ENCODE data around the gene CORO2A.

CORO2A gene

DNA sequence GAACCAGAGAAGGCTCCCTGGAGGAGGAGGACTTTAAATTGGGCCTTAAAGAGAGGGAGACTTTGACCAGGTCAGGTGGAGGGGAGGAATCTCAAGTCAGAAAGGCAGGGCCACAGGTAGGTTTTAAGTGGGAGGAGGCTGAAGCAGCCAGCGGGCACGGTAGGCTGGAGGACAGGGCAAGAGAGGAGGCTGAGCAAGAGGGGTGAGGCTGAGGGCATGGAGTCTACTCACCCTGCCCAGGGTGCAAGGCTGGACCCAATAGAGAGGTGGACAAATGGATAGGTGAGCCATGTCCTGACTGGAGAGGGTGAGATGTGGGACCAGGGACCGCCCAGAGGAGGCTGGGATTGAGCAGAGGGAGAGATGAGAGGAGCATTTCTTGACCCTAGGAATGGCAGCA lies 47.8 kb downstream of the CORO2A start:
- DNase-seq, result no peak
- Histone ChIP-seq H4K8ac (ENCODE audit: low read length) (no peak overlapping the region), H3K27ac (ENCODE audit: low read length, poor library complexity, severe bottlenecking) (no peak overlapping the region), H3K9me3 (ENCODE audit: control insufficient read depth, low read length) (no peaks in the 10 kb centered on the region), H3K18ac (ENCODE audit: low read depth in 1 of 2, low read length in 2 of 2) (no peak overlapping the region), H3K9ac (ENCODE audit: low read length) (no peak overlapping the region), H2BK120ac (ENCODE audit: low read depth, low read length) (no peak overlapping the region), H3K4ac (ENCODE audit: low read depth in 1 of 2, low read length in 2 of 2) (no peak overlapping the region), H3K27me3 (ENCODE audit: control insufficient read depth in 1 of 2, insufficient read depth in 1 of 2, low read length in 2 of 2) (peaks cover 4 to 7% of the 10 kb centered on the region in 2 experiments), H3K36me3 (ENCODE audit: control insufficient read depth in 1 of 2, insufficient read depth in 2 of 2, low read depth in 1 of 2, low read length in 2 of 2) (no peaks in the 10 kb centered on the region), H2BK5ac (ENCODE audit: low read depth, low read length, poor library complexity, severe bottlenecking) (no peak overlapping the region), H3K4me1 (ENCODE audit: control insufficient read depth, insufficient read depth, low read depth, low read length) (peaks cover 5% of the 10 kb centered on the region), H3K79me1 (replicated peaks; ENCODE audit: low read length, poor library complexity, severe bottlenecking) (no peaks in the 10 kb centered on the region), H3K23ac (ENCODE audit: low read length in 2 of 2) (no peak overlapping the region), H3K4me3 (ENCODE audit: insufficient read depth in 1 of 2, low read depth in 1 of 2, low read length in 2 of 2) (no peak overlapping the region), H4K91ac (ENCODE audit: low read length) (no peak overlapping the region), H2BK15ac (ENCODE audit: low read depth, poor library complexity, severe bottlenecking) (no peak overlapping the region), H2AFZ (ENCODE audit: low read depth, low read length) (no peak overlapping the region), H3K4me2 (ENCODE audit: low read length, poor library complexity, severe bottlenecking) (no peak overlapping the region), H2BK12ac (ENCODE audit: low read length in 2 of 2) (no peak overlapping the region), H2AK5ac (ENCODE audit: low read length, severe bottlenecking) (no peak overlapping the region), H3K14ac (ENCODE audit: low read length in 2 of 2) (peak overlapping the region in 1 of 2 experiments; percentile 4)
- WGBS, result 98% methylated on average over 2 of the region's 3 CpGs

DNA sequence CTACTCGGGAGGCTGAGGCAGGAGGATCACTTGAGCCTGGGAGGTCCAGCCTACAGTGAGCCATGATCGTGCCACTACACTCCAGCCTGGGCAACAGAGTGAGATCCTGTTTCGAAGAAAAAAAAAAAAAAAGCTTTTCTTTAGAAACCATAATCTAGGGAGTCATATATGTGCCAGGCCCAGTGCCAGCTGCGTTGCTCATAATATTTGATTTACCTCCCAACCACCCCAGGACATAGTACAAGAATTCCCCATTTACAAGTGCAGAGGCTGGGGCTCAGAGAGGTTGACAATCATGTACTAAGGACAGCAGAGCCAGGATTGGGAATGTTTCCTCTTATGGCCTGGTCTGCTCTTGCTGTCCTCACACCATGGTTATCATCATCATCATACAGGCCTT lies 48.4 kb downstream of the CORO2A start:
- no peaks in the 10 kb centered on the region for H3K79me1 ChIP-seq (replicated peaks; ENCODE audit: low read length, poor library complexity, severe bottlenecking)
- H3K18ac ChIP-seq (ENCODE audit: low read depth in 1 of 2, low read length in 2 of 2), result no peak overlapping the region

GRCh38 chr9:98142925-98143481 lies 49.4 kb downstream of the CORO2A start:
- Histone ChIP-seq H2BK5ac (ENCODE audit: low read depth, low read length, poor library complexity, severe bottlenecking) (no peak overlapping the region), H3K4me2 (ENCODE audit: low read length, poor library complexity, severe bottlenecking) (no peak overlapping the region), H3K18ac (ENCODE audit: low read depth in 1 of 2, low read length in 2 of 2) (no peak overlapping the region), H2BK15ac (ENCODE audit: low read depth, poor library complexity, severe bottlenecking) (no peak overlapping the region), H3K36me3 (ENCODE audit: control insufficient read depth in 1 of 2, insufficient read depth in 2 of 2, low read depth in 1 of 2, low read length in 2 of 2) (no peaks in the 10 kb centered on the region), H3K9ac (ENCODE audit: low read length) (no peak overlapping the region), H3K23ac (ENCODE audit: low read length in 2 of 2) (no peak overlapping the region), H2BK12ac (ENCODE audit: low read length in 2 of 2) (no peak overlapping the region), H2BK120ac (ENCODE audit: low read depth, low read length) (no peak overlapping the region), H3K27ac (ENCODE audit: low read length, poor library complexity, severe bottlenecking) (no peak overlapping the region), H3K14ac (ENCODE audit: low read length in 2 of 2) (no peak overlapping the region), H4K91ac (ENCODE audit: low read length) (no peak overlapping the region), H4K8ac (ENCODE audit: low read length) (no peak overlapping the region), H2AFZ (ENCODE audit: low read depth, low read length) (no peak overlapping the region), H2AK5ac (ENCODE audit: low read length, severe bottlenecking) (no peak overlapping the region), H3K4me3 (ENCODE audit: insufficient read depth in 1 of 2, low read depth in 1 of 2, low read length in 2 of 2) (no peak overlapping the region), H3K27me3 (ENCODE audit: control insufficient read depth in 1 of 2, insufficient read depth in 1 of 2, low read length in 2 of 2) (peaks cover 0 to 4% of the 10 kb centered on the region in 2 experiments), H3K9me3 (ENCODE audit: control insufficient read depth, low read length) (no peaks in the 10 kb centered on the region), H3K79me1 (replicated peaks; ENCODE audit: low read length, poor library complexity, severe bottlenecking) (no peaks in the 10 kb centered on the region), H3K4ac (ENCODE audit: low read depth in 1 of 2, low read length in 2 of 2) (no peak overlapping the region), H3K4me1 (ENCODE audit: control insufficient read depth, insufficient read depth, low read depth, low read length) (peaks cover 5% of the 10 kb centered on the region)
- WGBS, result 87% methylated on average over 8 of the region's 8 CpGs
- DNase-seq, result no peak

More for the DNA sequence above, 48.4 kb downstream of the CORO2A start:
- H4K8ac ChIP-seq (ENCODE audit: low read length), result no peak overlapping the region
- H3K36me3 ChIP-seq (ENCODE audit: control insufficient read depth in 1 of 2, insufficient read depth in 2 of 2, low read depth in 1 of 2, low read length in 2 of 2), result no peaks in the 10 kb centered on the region
- no peaks in the 10 kb centered on the region for H3K9me3 ChIP-seq (ENCODE audit: control insufficient read depth, low read length)
- H3K4ac ChIP-seq (ENCODE audit: low read depth in 1 of 2, low read length in 2 of 2), result no peak overlapping the region
- peaks cover 4% of the 10 kb centered on the region in 2 experiments for H3K27me3 ChIP-seq (ENCODE audit: control insufficient read depth in 1 of 2, insufficient read depth in 1 of 2, low read length in 2 of 2)
- no peak overlapping the region for H2BK15ac ChIP-seq (ENCODE audit: low read depth, poor library complexity, severe bottlenecking)
- H3K9ac ChIP-seq (ENCODE audit: low read length), result no peak overlapping the region
- no peak overlapping the region for H3K23ac ChIP-seq (ENCODE audit: low read length in 2 of 2)
- no peak overlapping the region for H2AK5ac ChIP-seq (ENCODE audit: low read length, severe bottlenecking)
- no peak overlapping the region for H2BK12ac ChIP-seq (ENCODE audit: low read length in 2 of 2)
- H3K4me2 ChIP-seq (ENCODE audit: low read length, poor library complexity, severe bottlenecking), result no peak overlapping the region
- H2BK120ac ChIP-seq (ENCODE audit: low read depth, low read length), result no peak overlapping the region
- H3K14ac ChIP-seq (ENCODE audit: low read length in 2 of 2), result no peak overlapping the region
- H3K27ac ChIP-seq (ENCODE audit: low read length, poor library complexity, severe bottlenecking), result no peak overlapping the region
- H3K4me1 ChIP-seq (ENCODE audit: control insufficient read depth, insufficient read depth, low read depth, low read length), result peaks cover 5% of the 10 kb centered on the region
- no peak overlapping the region for H2BK5ac ChIP-seq (ENCODE audit: low read depth, low read length, poor library complexity, severe bottlenecking)
- DNase-seq, result no peak
- no peak overlapping the region for H3K4me3 ChIP-seq (ENCODE audit: insufficient read depth in 1 of 2, low read depth in 1 of 2, low read length in 2 of 2)
- H2AFZ ChIP-seq (ENCODE audit: low read depth, low read length), result no peak overlapping the region
- WGBS, result 95% methylated on average over 3 of the region's 4 CpGs
- no peak overlapping the region for H4K91ac ChIP-seq (ENCODE audit: low read length)

DNA sequence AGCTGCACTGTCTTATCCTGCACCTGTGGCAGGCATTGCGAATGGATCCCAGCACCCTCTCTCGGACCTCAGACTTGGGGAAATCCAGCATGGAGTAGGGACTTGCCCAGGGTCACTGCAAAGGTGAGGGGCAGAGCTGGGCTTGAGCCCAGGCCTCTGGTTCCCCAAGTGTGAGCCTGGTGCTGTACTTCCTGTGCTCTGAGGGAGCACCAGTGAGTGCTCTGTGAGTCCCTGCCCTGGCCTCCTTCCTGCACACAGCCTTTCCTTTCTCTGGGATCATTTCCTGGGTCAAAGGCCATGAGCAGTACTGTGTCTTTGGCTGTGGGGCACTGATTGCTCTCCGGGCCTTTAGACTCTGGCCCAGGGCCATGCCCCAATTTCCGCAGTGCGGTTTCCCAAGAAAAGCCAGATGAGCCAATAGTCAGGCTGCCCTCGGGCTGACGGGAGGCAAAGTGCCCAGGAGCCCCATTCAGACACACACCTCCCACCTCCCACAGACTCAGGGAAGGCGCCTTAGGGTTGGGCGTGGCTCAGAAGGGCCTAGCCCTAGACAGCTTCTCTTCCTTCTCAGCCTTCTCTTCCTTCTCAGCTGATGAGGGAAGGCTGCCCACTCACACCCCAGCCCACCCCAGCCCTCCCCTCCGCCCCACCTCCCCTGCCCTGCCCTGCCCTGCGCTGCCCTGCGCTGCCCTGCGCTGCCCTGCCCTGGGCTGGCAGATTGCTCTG lies 50.1 kb downstream of the CORO2A start:
- H2BK5ac ChIP-seq (ENCODE audit: low read depth, low read length, poor library complexity, severe bottlenecking), result no peak overlapping the region
- H3K27ac ChIP-seq (ENCODE audit: low read length, poor library complexity, severe bottlenecking), result no peak overlapping the region
- no peak overlapping the region for H3K23ac ChIP-seq (ENCODE audit: low read length in 2 of 2)
- H2BK15ac ChIP-seq (ENCODE audit: low read depth, poor library complexity, severe bottlenecking), result no peak overlapping the region
- H4K8ac ChIP-seq (ENCODE audit: low read length), result peak overlapping the region; percentile 19
- WGBS, result 95% methylated on average over 13 of the region's 13 CpGs
- H2BK12ac ChIP-seq (ENCODE audit: low read length in 2 of 2), result no peak overlapping the region
- no peaks in the 10 kb centered on the region for H3K36me3 ChIP-seq (ENCODE audit: control insufficient read depth in 1 of 2, insufficient read depth in 2 of 2, low read depth in 1 of 2, low read length in 2 of 2)
- no peak overlapping the region for H3K14ac ChIP-seq (ENCODE audit: low read length in 2 of 2)
- no peak overlapping the region for H2BK120ac ChIP-seq (ENCODE audit: low read depth, low read length)
- H3K18ac ChIP-seq (ENCODE audit: low read depth in 1 of 2, low read length in 2 of 2), result no peak overlapping the region
- no peak overlapping the region for H2AFZ ChIP-seq (ENCODE audit: low read depth, low read length)
- H3K79me1 ChIP-seq (replicated peaks; ENCODE audit: low read length, poor library complexity, severe bottlenecking), result no peaks in the 10 kb centered on the region
- H3K4ac ChIP-seq (ENCODE audit: low read depth in 1 of 2, low read length in 2 of 2), result no peak overlapping the region
- H3K4me3 ChIP-seq (ENCODE audit: insufficient read depth in 1 of 2, low read depth in 1 of 2, low read length in 2 of 2), result no peak overlapping the region
- DNase-seq, result no peak
- no peak overlapping the region for H4K91ac ChIP-seq (ENCODE audit: low read length)
- no peak overlapping the region for H3K4me2 ChIP-seq (ENCODE audit: low read length, poor library complexity, severe bottlenecking)
- H3K27me3 ChIP-seq (ENCODE audit: control insufficient read depth in 1 of 2, insufficient read depth in 1 of 2, low read length in 2 of 2), result peaks cover 2 to 4% of the 10 kb centered on the region in 2 experiments
- no peak overlapping the region for H3K9ac ChIP-seq (ENCODE audit: low read length)
- no peaks in the 10 kb centered on the region for H3K9me3 ChIP-seq (ENCODE audit: control insufficient read depth, low read length)
- peaks cover 5% of the 10 kb centered on the region for H3K4me1 ChIP-seq (ENCODE audit: control insufficient read depth, insufficient read depth, low read depth, low read length)
- H2AK5ac ChIP-seq (ENCODE audit: low read length, severe bottlenecking), result no peak overlapping the region

Data from mesenchymal stem cell (in vitro differentiated cells and primary cell).